Neuronal stem cell (in vitro differentiated cells): ENCODE measurements around the gene CKAP2L.

ENCODE experiments used
- DNase-seq: peaks from one replicate; pipeline ENCODE4 v3.0.0-alpha.2; 2013; ENCODE audit warnings: low spot score
- H2AFZ ChIP-seq: one replicate; pipeline ENCODE4 v1.6.1; 2013; ENCODE audit warnings: mild to moderate bottlenecking, low read length, inconsistent platforms
- H2AK5ac ChIP-seq: 2 replicates; pipeline ENCODE4 v1.6.1; 2013; ENCODE audit warnings: low read depth, mild to moderate bottlenecking, inconsistent platforms, low read length, moderate library complexity, mixed read lengths
- H2BK120ac ChIP-seq: 2 replicates; pipeline ENCODE4 v1.6.1; 2013; ENCODE audit warnings: low read depth, mild to moderate bottlenecking, inconsistent platforms, low read length, moderate library complexity, mixed read lengths
- H2BK12ac ChIP-seq: one replicate; pipeline ENCODE4 v1.6.1; 2013; ENCODE audit warnings: low read length, inconsistent platforms
- H2BK15ac ChIP-seq: 2 replicates; pipeline ENCODE4 v1.6.1; 2013; ENCODE audit warnings: mild to moderate bottlenecking, low read length, inconsistent platforms, mixed read lengths
- H2BK5ac ChIP-seq: one replicate; pipeline ENCODE4 v1.6.1; 2013; ENCODE audit warnings: inconsistent platforms, mild to moderate bottlenecking, low read length, moderate library complexity
- H3K14ac ChIP-seq: one replicate; pipeline ENCODE4 v1.6.1; 2013; ENCODE audit warnings: low read length, inconsistent platforms
- H3K18ac ChIP-seq: 2 replicates; pipeline ENCODE4 v1.6.1; 2013; ENCODE audit warnings: low read length, inconsistent platforms
- H3K23ac ChIP-seq: 2 replicates; pipeline ENCODE4 v1.6.1; 2013; ENCODE audit warnings: low read depth, mild to moderate bottlenecking, mixed read lengths, low read length, inconsistent platforms; ENCODE audit not compliant: poor library complexity
- H3K27ac ChIP-seq: replicated peaks from 3 replicates; pipeline ENCODE4 v1.5.1; 2013; ENCODE audit warnings: low read length, inconsistent platforms
- H3K27me3 ChIP-seq, 3 experiments: 2 replicates each; pipeline ENCODE4 v1.6.1; 2013; ENCODE audit warnings: low read length in 3 of 3, mild to moderate bottlenecking in 2 of 3, inconsistent platforms in 1 of 3, low read depth in 1 of 3, mixed read lengths in 1 of 3, moderate library complexity in 1 of 3; ENCODE audit not compliant: control insufficient read depth in 3 of 3, insufficient read depth in 3 of 3
- H3K36me3 ChIP-seq, 2 donors: replicated peaks in 1 of 2; 2 replicates each; pipeline ENCODE4 v1.6.1; 2013; ENCODE audit warnings: low read length in 2 of 2; ENCODE audit not compliant: control insufficient read depth in 2 of 2, insufficient read depth in 2 of 2
- H3K4ac ChIP-seq: 2 replicates; pipeline ENCODE4 v1.6.1; 2013; ENCODE audit warnings: inconsistent platforms, mild to moderate bottlenecking, low read length, moderate library complexity
- H3K4me1 ChIP-seq, 2 donors: 1 replicate in 1 of 2; 2 replicates in 1 of 2; pipeline ENCODE4 v1.6.1; 2013; ENCODE audit warnings: low read length in 2 of 2, low read depth in 1 of 2; ENCODE audit not compliant: control insufficient read depth in 2 of 2, insufficient read depth in 1 of 2
- H3K4me2 ChIP-seq: one replicate; pipeline ENCODE4 v1.6.1; 2013; ENCODE audit warnings: mild to moderate bottlenecking, low read length, inconsistent platforms; ENCODE audit not compliant: insufficient read depth, poor library complexity, severe bottlenecking
- H3K4me3 ChIP-seq, 2 donors: 2 replicates each; pipeline ENCODE4 v1.5.1; 2013; ENCODE audit warnings: low read length in 2 of 2, mild to moderate bottlenecking in 2 of 2, inconsistent platforms in 1 of 2, moderate library complexity in 1 of 2
- H3K79me1 ChIP-seq: one replicate; pipeline ENCODE4 v1.6.1; 2013; ENCODE audit warnings: low read depth, mild to moderate bottlenecking, inconsistent platforms, low read length, moderate library complexity
- H3K9ac ChIP-seq: one replicate; pipeline ENCODE4 v1.6.1; 2013; ENCODE audit warnings: mild to moderate bottlenecking, low read depth, low read length, inconsistent platforms; ENCODE audit not compliant: poor library complexity
- H3K9me3 ChIP-seq, 2 donors: replicated peaks in 1 of 2; 2 replicates each; pipeline versions ENCODE3 to v1.6.1; 2013; ENCODE audit warnings: low read length in 2 of 2, mild to moderate bottlenecking in 2 of 2, inconsistent platforms in 1 of 2, low read depth in 1 of 2, mixed read lengths in 1 of 2, moderate library complexity in 1 of 2; ENCODE audit not compliant: control insufficient read depth in 2 of 2, insufficient read depth in 1 of 2
- H4K8ac ChIP-seq: one replicate; pipeline ENCODE4 v1.6.1; 2013; ENCODE audit warnings: low read depth, mild to moderate bottlenecking, inconsistent platforms, low read length, moderate library complexity
- H4K91ac ChIP-seq: one replicate; pipeline ENCODE4 v1.6.1; 2013; ENCODE audit warnings: low read length, low read depth, mild to moderate bottlenecking, inconsistent platforms; ENCODE audit not compliant: poor library complexity
- WGBS, 2 donors: extraction: QIAGEN DNeasy Blood & Tissue Kit; methylation state at CpG; one replicate each; pipeline ENCODE4 v1.1.7; 2013; ENCODE audit warnings: missing lambda C conversion rate in 2 of 2, mixed read lengths in 1 of 2; ENCODE audit not compliant: insufficient read length in 2 of 2, insufficient replicate concordance in 1 of 2; ENCODE audit errors: extremely low coverage in 2 of 2; 5-methylcytosine and 5-hydroxymethylcytosine counted together

The CKAP2L gene

DNA sequence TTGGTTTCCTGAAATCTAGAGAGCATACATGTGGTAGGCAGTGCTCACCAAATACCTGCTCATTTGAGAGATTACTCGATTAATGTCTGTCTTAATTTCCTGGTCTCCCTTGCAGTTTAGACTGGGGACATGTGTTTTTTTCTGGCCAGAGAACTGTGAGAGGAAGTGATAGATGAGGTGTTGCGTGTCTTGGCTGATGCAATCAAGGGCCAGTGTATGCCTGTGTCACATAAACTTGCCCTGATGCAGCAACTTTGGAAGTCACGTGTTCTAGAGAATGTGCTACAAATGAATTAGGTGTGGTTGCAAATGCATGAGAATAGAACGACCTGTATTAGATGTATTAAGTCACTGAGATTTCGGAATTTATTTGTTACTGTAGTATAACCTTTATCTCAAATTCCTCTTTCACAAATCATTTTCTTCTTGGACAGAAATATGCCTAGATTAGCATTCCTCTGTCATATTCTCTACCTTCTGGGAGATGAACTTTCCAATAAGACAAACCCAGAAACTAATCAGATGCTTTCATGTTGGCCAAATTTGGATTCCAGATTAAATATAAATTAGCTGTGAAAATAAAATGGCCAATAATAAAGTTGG lies 29.8 kb upstream of the CKAP2L start:
- H2AFZ ChIP-seq, result peak overlapping the region; percentile 35
- H3K27me3 ChIP-seq, result no peaks in the 10 kb centered on the region
- no peak overlapping the region for H2AK5ac ChIP-seq
- H2BK120ac ChIP-seq, result no peak overlapping the region
- H3K79me1 ChIP-seq, result no peaks in the 10 kb centered on the region
- no peak overlapping the region for H2BK12ac ChIP-seq
- no peak overlapping the region for H3K9ac ChIP-seq
- no peak overlapping the region for H4K8ac ChIP-seq
- no peak overlapping the region for H4K91ac ChIP-seq
- H3K23ac ChIP-seq, result no peak overlapping the region
- H3K27ac ChIP-seq, result no peak overlapping the region
- H3K36me3 ChIP-seq, result no peaks in the 10 kb centered on the region
- DNase-seq, result no peak
- no peak overlapping the region for H3K14ac ChIP-seq
- no peak overlapping the region for H3K4me3 ChIP-seq
- H3K4me1 ChIP-seq, result no peaks in the 10 kb centered on the region
- no peak overlapping the region for H3K4ac ChIP-seq
- no peak overlapping the region for H2BK5ac ChIP-seq
- no CpG with 5 or more reads among the region's 5 CpGs for WGBS, 2 donors
- no peak overlapping the region for H2BK15ac ChIP-seq
- no peaks in the 10 kb centered on the region for H3K9me3 ChIP-seq
- H3K18ac ChIP-seq, result no peak overlapping the region
- H3K4me2 ChIP-seq, result no peak overlapping the region

DNA sequence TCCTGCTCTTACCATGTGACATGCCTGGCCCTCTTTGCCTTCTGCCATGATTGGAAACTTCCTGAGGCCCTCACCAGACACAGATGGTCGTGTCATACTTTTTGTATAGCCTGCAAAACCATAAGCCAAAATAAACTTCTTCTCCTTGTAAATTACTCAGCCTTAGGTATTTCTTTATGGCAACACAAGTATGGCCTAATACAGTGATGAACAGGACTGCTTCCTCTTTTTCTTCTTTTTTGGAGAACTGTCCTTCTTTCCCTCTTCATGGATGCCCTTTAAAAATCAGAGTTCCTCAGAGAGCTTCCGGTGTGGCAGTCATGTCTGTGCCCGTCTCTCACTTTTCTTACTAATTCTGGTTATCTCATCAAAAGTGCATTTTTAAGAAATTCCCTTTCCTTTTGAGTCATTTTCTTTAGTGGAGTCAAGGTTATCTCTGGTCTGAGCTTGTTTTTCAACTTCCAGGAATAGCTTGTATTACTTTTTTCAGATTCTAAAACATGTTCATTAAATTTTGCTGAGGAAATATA lies 29.1 kb upstream of the CKAP2L start:
- no peak overlapping the region for H3K27ac ChIP-seq
- no peak overlapping the region for H3K18ac ChIP-seq
- H3K4me3 ChIP-seq, result no peak overlapping the region
- H2BK5ac ChIP-seq, result no peak overlapping the region
- no peak for DNase-seq
- H3K27me3 ChIP-seq, result no peaks in the 10 kb centered on the region
- no peaks in the 10 kb centered on the region for H3K9me3 ChIP-seq
- no peak overlapping the region for H4K91ac ChIP-seq
- no peak overlapping the region for H2AK5ac ChIP-seq
- H2AFZ ChIP-seq, result no peak overlapping the region
- H3K4me1 ChIP-seq, result no peaks in the 10 kb centered on the region
- peak overlapping the region; percentile 47 for H3K9ac ChIP-seq
- H2BK15ac ChIP-seq, result no peak overlapping the region
- H3K14ac ChIP-seq, result no peak overlapping the region
- no peak overlapping the region for H2BK120ac ChIP-seq
- no peak overlapping the region for H3K4me2 ChIP-seq
- no peak overlapping the region for H4K8ac ChIP-seq
- no peak overlapping the region for H3K4ac ChIP-seq
- H2BK12ac ChIP-seq, result no peak overlapping the region
- WGBS, 2 donors, result no CpG with 5 or more reads among the region's 3 CpGs
- no peaks in the 10 kb centered on the region for H3K79me1 ChIP-seq
- H3K23ac ChIP-seq, result no peak overlapping the region
- no peaks in the 10 kb centered on the region for H3K36me3 ChIP-seq

DNA sequence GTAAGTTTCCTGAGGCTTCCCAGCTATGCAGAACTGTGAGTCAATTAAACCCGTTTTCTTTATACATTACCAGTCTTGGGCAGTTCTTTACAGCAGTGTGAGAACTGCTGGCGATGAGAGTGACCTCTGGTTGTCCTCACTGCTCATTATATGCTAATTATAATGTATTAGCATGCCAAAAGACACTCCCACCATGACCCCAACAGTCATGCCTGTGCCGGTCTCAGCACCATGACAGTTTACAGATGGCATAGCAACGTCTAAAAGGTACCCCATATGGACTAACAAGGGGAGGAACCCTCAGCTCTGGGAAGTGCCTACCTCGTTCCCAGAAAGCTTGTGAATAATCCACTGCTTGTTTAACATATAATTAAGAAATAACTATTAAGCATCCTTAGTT lies 28.0 kb upstream of the CKAP2L start:
- no peak overlapping the region for H3K4me3 ChIP-seq
- H2AK5ac ChIP-seq, result no peak overlapping the region
- H2AFZ ChIP-seq, result no peak overlapping the region
- no peak overlapping the region for H4K8ac ChIP-seq
- no peaks in the 10 kb centered on the region for H3K79me1 ChIP-seq
- H3K4ac ChIP-seq, result no peak overlapping the region
- H3K36me3 ChIP-seq, result no peaks in the 10 kb centered on the region
- no peak overlapping the region for H3K27ac ChIP-seq
- no peak overlapping the region for H2BK12ac ChIP-seq
- no peak overlapping the region for H4K91ac ChIP-seq
- no peaks in the 10 kb centered on the region for H3K27me3 ChIP-seq
- no CpG with 5 or more reads among the region's 5 CpGs for WGBS, 2 donors
- no peak overlapping the region for H2BK15ac ChIP-seq
- no peak overlapping the region for H2BK120ac ChIP-seq
- H3K18ac ChIP-seq, result no peak overlapping the region
- H3K14ac ChIP-seq, result no peak overlapping the region
- no peaks in the 10 kb centered on the region for H3K4me1 ChIP-seq
- H3K4me2 ChIP-seq, result no peak overlapping the region
- no peak overlapping the region for H3K23ac ChIP-seq
- H3K9me3 ChIP-seq, result no peaks in the 10 kb centered on the region
- no peak overlapping the region for H3K9ac ChIP-seq
- no peak overlapping the region for H2BK5ac ChIP-seq
- no peak for DNase-seq

DNA sequence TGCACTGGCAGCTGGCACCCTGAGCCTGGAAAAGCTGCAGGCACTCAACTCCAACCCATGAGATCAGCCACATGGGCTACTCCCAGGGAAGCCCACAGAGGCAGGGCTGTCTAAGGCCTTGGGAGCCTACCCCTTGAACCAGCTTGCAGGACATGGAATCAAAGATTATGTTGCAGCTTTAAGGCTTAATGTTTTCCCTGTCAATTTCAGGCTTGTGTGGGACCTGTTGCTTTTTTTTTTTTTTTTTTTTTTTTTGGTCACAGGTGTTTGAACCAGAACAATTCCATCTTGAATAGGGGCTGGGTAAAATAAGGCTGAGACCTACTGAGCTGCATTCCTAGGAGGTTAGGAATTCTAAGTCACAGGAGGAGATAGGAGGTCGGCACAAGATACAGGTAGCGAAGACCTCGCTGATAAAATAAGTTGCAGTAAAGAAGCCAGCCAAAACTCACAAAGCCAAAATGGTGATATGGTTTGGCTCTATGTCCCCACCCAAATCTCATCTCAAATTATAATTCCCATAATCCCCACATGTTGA lies 27.4 kb upstream of the CKAP2L start:
- Histone ChIP-seq H4K8ac (no peak overlapping the region), H3K23ac (no peak overlapping the region), H2AFZ (no peak overlapping the region)

More for the DNA sequence above, 27.4 kb upstream of the CKAP2L start:
- no peak overlapping the region for H2BK15ac ChIP-seq
- H3K4ac ChIP-seq, result no peak overlapping the region
- H3K27me3 ChIP-seq, result no peaks in the 10 kb centered on the region
- no peak overlapping the region for H4K91ac ChIP-seq
- no peak overlapping the region for H3K18ac ChIP-seq
- no peak overlapping the region for H2BK120ac ChIP-seq
- H3K4me1 ChIP-seq, result no peaks in the 10 kb centered on the region
- no peak overlapping the region for H3K4me2 ChIP-seq
- no peaks in the 10 kb centered on the region for H3K36me3 ChIP-seq
- no peak overlapping the region for H3K4me3 ChIP-seq
- no peak overlapping the region for H3K9ac ChIP-seq
- no peak overlapping the region for H3K27ac ChIP-seq
- H2BK12ac ChIP-seq, result no peak overlapping the region
- WGBS, 2 donors, result no CpG with 5 or more reads among the region's 3 CpGs
- no peaks in the 10 kb centered on the region for H3K9me3 ChIP-seq
- no peak for DNase-seq
- H3K79me1 ChIP-seq, result no peaks in the 10 kb centered on the region
- no peak overlapping the region for H2BK5ac ChIP-seq
- no peak overlapping the region for H3K14ac ChIP-seq
- no peak overlapping the region for H2AK5ac ChIP-seq
